A549 (cell line): Measurements from ENCODE around the gene ENPP3. TPM values are rescaled to one million over a fixed set of nuclear protein-coding genes. Genes with fewer than 3 reads are reported as not detected.

Experiments used
- ATAC-seq, 2 experiments: fragments of 200-7000 bp in 1 of 2; fragments of >200 bp in 1 of 2; cut with Nextera tagmentation in 1 of 2; cut with Tn5 transposase in 1 of 2; 3 replicates each; pipeline versions ENCODE4 v1.8.0 to v1.9.1; 2018 to 2020; ENCODE audit warnings: mild to moderate bottlenecking in 1 of 2, moderate library complexity in 1 of 2
- CTCF ChIA-PET: fragments of 300-600 bp; sonication (Branson Sonifier 250); formaldehyde crosslinking; extraction: SDS; loops from one replicate; lab custom pipeline; 2021; ENCODE audit warnings: antibody characterized with exemption, inconsistent platforms; lab: Yijun Ruan, JAX
- POLR2A ChIA-PET: fragments of 350-600 bp; formaldehyde crosslinking; extraction: SDS; loops from one replicate; lab custom pipeline; 2021; ENCODE audit warnings: antibody characterized with exemption, inconsistent platforms; lab: Yijun Ruan, JAX
- DNase-seq, 2 experiments: peaks; one replicate each; pipeline versions ENCODE4 v3.0.0 to v3.0.0-alpha.2; 2011 to 2016; ENCODE audit warnings: low read depth in 1 of 2, low spot score in 1 of 2
- FAIRE-seq: peaks from 2 replicates; lab custom pipeline; 2011; peaks lifted over from hg19 to GRCh38; lab: Jason Lieb, UNC
- H3K27ac ChIP-seq, 2 experiments: fragments of >200 bp; sonication (Bioruptor Twin); formaldehyde crosslinking; 3 replicates each; pipeline ENCODE4 v1.5.1; 2016 to 2017
- H3K4me1 ChIP-seq: fragments of >200 bp; sonication (Bioruptor Twin); formaldehyde crosslinking; 3 replicates; pipeline ENCODE4 v1.6.1; 2016
- H3K4me2 ChIP-seq: fragments of >200 bp; sonication (Bioruptor Twin); formaldehyde crosslinking; 3 replicates; pipeline ENCODE4 v1.6.1; 2016
- H3K4me3 ChIP-seq: fragments of >200 bp; sonication (Bioruptor Twin); formaldehyde crosslinking; 3 replicates; pipeline ENCODE4 v1.5.1; 2016
- H3K9me3 ChIP-seq: fragments of >200 bp; sonication (Bioruptor Twin); formaldehyde crosslinking; 3 replicates; pipeline ENCODE4 v1.6.1; 2016
- ATOH8 ChIP-seq: fragments of 250-450 bp; sonication (Bioruptor Pico); IDR thresholded peaks from 2 replicates; pipeline ENCODE4 v1.5.0; 2020; ENCODE audit warnings: low read depth, mild to moderate bottlenecking, moderate library complexity
- BHLHE40 ChIP-seq: IDR thresholded peaks from 2 replicates; pipeline ENCODE4 v1.6.1; 2012; ENCODE audit warnings: low read depth, low read length, inconsistent platforms
- CEBPB ChIP-seq, 2 experiments: fragments of >200 bp in 1 of 2; sonication (Bioruptor Twin) in 1 of 2; formaldehyde crosslinking in 1 of 2; IDR thresholded peaks; 2 replicates each; pipeline ENCODE4 v1.6.1; 2012 to 2016
- CHD2 ChIP-seq: fragments of 150-350 bp; IDR thresholded peaks from 2 replicates; pipeline ENCODE4 v1.6.1; 2014; ENCODE audit warnings: low read length; ENCODE audit not compliant: partially characterized antibody
- CTCF ChIP-seq: fragments of >200 bp; sonication (Bioruptor Twin); formaldehyde crosslinking; IDR thresholded peaks from 3 replicates; pipeline ENCODE4 v1.5.1; 2016
- EHF ChIP-seq: fragments of 250-450 bp; sonication (Bioruptor Pico); IDR thresholded peaks from 2 replicates; pipeline ENCODE4 v1.5.0; 2020; ENCODE audit warnings: mild to moderate bottlenecking
- EHMT2 ChIP-seq: fragments of 200-600 bp; sonication (generic); IDR thresholded peaks from 2 replicates; pipeline ENCODE4 v1.6.1; 2016; ENCODE audit warnings: antibody characterized with exemption, low read depth, mild to moderate bottlenecking, moderate library complexity
- FOSB ChIP-seq: fragments of 250-450 bp; sonication (Bioruptor Pico); IDR thresholded peaks from 2 replicates; pipeline ENCODE4 v1.5.0; 2020; ENCODE audit warnings: mild to moderate bottlenecking, moderate library complexity
- FOSL2 ChIP-seq, 2 experiments: fragments of 450-650 bp in 1 of 2; fragments of >200 bp in 1 of 2; sonication (Bioruptor Twin) in 1 of 2; formaldehyde crosslinking; IDR thresholded peaks; 2 replicates each; pipeline versions ENCODE4 v1.5.0 to v1.6.1; 2016 to 2020; ENCODE audit warnings: mild to moderate bottlenecking in 1 of 2, moderate library complexity in 1 of 2
- HMGXB4 ChIP-seq: fragments of 250-450 bp; sonication (Bioruptor Pico); IDR thresholded peaks from 2 replicates; pipeline ENCODE4 v1.5.0; 2021; ENCODE audit warnings: mild to moderate bottlenecking, moderate library complexity, borderline replicate concordance
- HOXA7 ChIP-seq: fragments of 250-450 bp; sonication (Bioruptor Pico); IDR thresholded peaks from 2 replicates; pipeline ENCODE4 v1.5.0; 2020; ENCODE audit warnings: mild to moderate bottlenecking, moderate library complexity
- JUNB ChIP-seq: fragments of >200 bp; sonication (Bioruptor Twin); formaldehyde crosslinking; IDR thresholded peaks from 2 replicates; pipeline ENCODE4 v1.6.1; 2016
- KDM1A ChIP-seq: fragments of 200-600 bp; sonication (generic); IDR thresholded peaks from 2 replicates; pipeline ENCODE4 v1.6.1; 2016; ENCODE audit warnings: low read depth, mild to moderate bottlenecking
- MYC ChIP-seq: IDR thresholded peaks from 2 replicates; pipeline ENCODE4 v1.6.1; 2012; ENCODE audit warnings: mild to moderate bottlenecking, inconsistent platforms, low read length, improper control_type of control experiment, borderline replicate concordance
- NFE2L2 ChIP-seq: fragments of 150-350 bp; conservative IDR thresholded peaks from 2 replicates; pipeline ENCODE4 v1.6.1; 2014; ENCODE audit warnings: low read length
- PBX3 ChIP-seq: IDR thresholded peaks from 2 replicates; pipeline ENCODE4 v1.6.1; 2012
- SMC3 ChIP-seq: fragments of >200 bp; sonication (Bioruptor Twin); formaldehyde crosslinking; IDR thresholded peaks from 3 replicates; pipeline ENCODE4 v1.6.1; 2018; ENCODE audit warnings: inconsistent platforms
- SREBF2 ChIP-seq: fragments of 450-650 bp; IDR thresholded peaks from 2 replicates; pipeline ENCODE4 v1.6.1; 2014; ENCODE audit warnings: mild to moderate bottlenecking, moderate library complexity
- TFCP2L1 ChIP-seq: fragments of 250-450 bp; sonication (Bioruptor Pico); IDR thresholded peaks from 2 replicates; pipeline ENCODE4 v1.5.0; 2021; ENCODE audit warnings: mild to moderate bottlenecking
- TP53 ChIP-seq: fragments of 250-450 bp; sonication (Bioruptor Pico); IDR thresholded peaks from 2 replicates; pipeline ENCODE4 v1.5.0; 2021; ENCODE audit warnings: mild to moderate bottlenecking, moderate library complexity
- ZC3H11A ChIP-seq: fragments of 450-650 bp; IDR thresholded peaks from 2 replicates; pipeline ENCODE4 v1.6.1; 2014; ENCODE audit warnings: antibody characterized with exemption, mild to moderate bottlenecking
- WGBS: methylation state at CpG from one replicate; pipeline ENCODE4 v1.1.6; 2017; ENCODE audit errors: missing lambda C conversion rate; 5-methylcytosine and 5-hydroxymethylcytosine counted together
- polyA plus RNA-seq, 4 experiments: library from polyadenylated mRNA; depleted of rRNA in 3 of 4; stranded (reverse); fragments of >200 nt; fragmentation: RNase III in 1 of 4; extraction: RNeasy Plus Mini Kit Qiagen cat#74134 plus additional on column Dnase treatment in 1 of 4; gene quantifications; 2 replicates in 3 of 4; 3 replicates in 1 of 4; pipeline ENCODE4 v1.2.3, GENCODE V29; 2011 to 2017
- TF ChIP-seq, protein P1 (sequence below): fragments of 450-650 bp; IDR thresholded peaks from 2 replicates; pipeline ENCODE4 v1.6.1; 2014; ENCODE audit warnings: antibody characterized with exemption

The ENPP3 gene
- polyA plus RNA-seq, 2 of the 4 experiments (the other 2 are of a cell fraction): not detected

DNA sequence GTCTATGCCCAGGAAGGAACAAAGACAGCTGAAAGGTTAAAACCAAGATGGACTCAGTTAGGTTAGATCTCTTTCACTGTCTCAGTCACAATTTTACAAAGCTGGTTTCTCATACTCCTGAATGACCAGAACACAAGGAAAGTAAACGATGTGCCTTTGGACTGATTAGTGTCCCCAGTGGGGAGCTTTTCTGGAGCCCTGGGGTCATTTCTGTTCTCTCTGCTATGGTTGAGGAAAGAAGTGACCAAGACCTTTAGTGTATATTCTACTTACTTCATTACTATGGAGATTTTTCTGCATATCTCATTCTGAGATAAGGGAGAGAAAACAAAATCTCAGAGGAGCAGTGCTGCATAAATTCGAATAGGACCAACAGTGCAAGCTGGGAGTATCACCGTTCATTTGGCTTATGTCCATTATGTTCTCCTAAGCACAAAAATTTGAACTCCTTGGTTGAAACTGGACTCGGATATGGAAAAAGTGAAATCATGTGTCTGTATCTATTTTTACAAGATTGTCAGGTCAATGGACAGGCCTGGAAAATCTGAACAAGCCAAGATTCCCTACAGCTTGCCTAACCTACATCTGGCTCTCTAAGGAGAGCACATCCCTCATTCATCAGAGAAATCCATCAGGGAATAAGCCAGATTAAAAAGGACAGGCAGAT lies 136.3 kb downstream of the ENPP3 start:
- ATAC-seq: no peak
- ChIA-PET CTCF (interaction anchor here (1.7 to 1.8 kb wide), 2 partner anchors 10 to 11 kb away, joined by 3 to 4 read pairs; no protein-coding TSS in a partner anchor), POLR2A (no interaction called here)
- no peak overlapping the region for H3K4me3 ChIP-seq
- H3K4me1 ChIP-seq: no peaks in the 10 kb centered on the region
- TF ChIP-seq CEBPB (IDR thresholded peaks at IDR 0.05) (no peak), CTCF (no peak), SMC3 (no peak), SREBF2 (no peak), CHD2 (no peak), TFCP2L1 (CRISPR knock-in tag) (no peak), EHF (CRISPR knock-in tag) (no peak), EHMT2 (no peak), JUNB (no peak), KDM1A (no peak), ZC3H11A (no peak), BHLHE40 (no peak)
- TF ChIP-seq, all 56 proteins: peak for 0
- 56% methylated on average over 4 of the region's 4 CpGs for WGBS
- FAIRE-seq (no peak), DNase-seq (no peak)
- H3K9me3 ChIP-seq: no peaks in the 10 kb centered on the region
- no peak overlapping the region for H3K27ac ChIP-seq
- H3K4me2 ChIP-seq: no peak overlapping the region

- Histone ChIP-seq H3K9me3 (no peaks in the 10 kb centered on the region), H3K4me2 (no peak overlapping the region), H3K27ac (no peak overlapping the region), H3K4me1 (no peaks in the 10 kb centered on the region), H3K4me3 (no peak overlapping the region)
- FAIRE-seq (no peak), DNase-seq (no peak)
- CTCF ChIA-PET: no interaction called here
- TF ChIP-seq CHD2: no peak
- no peak for TF ChIP-seq HOXA7
- TF ChIP-seq FOSL2 (IDR thresholded peaks at IDR 0.05): no peak
- no peak for TF ChIP-seq FOSL2 (CRISPR knock-in tag; IDR thresholded peaks at IDR 0.05)
- TF ChIP-seq, protein P1, sequence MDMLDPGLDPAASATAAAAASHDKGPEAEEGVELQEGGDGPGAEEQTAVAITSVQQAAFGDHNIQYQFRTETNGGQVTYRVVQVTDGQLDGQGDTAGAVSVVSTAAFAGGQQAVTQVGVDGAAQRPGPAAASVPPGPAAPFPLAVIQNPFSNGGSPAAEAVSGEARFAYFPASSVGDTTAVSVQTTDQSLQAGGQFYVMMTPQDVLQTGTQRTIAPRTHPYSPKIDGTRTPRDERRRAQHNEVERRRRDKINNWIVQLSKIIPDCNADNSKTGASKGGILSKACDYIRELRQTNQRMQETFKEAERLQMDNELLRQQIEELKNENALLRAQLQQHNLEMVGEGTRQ: no peak
- no peak for TF ChIP-seq TP53 (CRISPR knock-in tag)
- TF ChIP-seq ATOH8 (CRISPR knock-in tag): no peak
- no peak for TF ChIP-seq CEBPB (IDR thresholded peaks at IDR 0.05)
- no peak for TF ChIP-seq TFCP2L1 (CRISPR knock-in tag)
- TF ChIP-seq, all 56 proteins: peak for 0
- WGBS: 61% methylated on average over 3 of the region's 3 CpGs
- ATAC-seq: no peak
- POLR2A ChIA-PET: no interaction called here
Observed at GRCh38 chr6:131775886-131776285, 138.8 kb downstream of the ENPP3 start.

DNA sequence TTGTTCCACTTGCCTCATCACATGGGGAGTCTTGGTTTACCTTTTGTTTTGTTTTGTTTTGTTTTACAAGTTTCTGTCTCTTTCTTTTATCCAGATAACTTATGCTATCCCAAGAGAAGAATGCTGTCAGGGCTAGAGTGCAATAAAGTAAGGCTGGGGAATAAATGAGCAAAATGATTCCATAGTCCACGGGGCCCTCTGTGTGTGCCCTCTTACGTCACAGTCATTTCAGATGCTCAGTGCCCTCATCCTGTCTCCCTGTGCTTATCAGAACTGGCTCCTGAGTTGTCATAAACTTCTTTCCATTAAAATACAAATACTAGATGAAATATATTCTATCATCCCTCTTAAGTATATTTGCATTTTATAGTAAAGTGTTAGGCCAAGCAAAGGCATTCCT lies 139.9 kb downstream of the ENPP3 start:
- no peak overlapping the region for H3K4me2 ChIP-seq
- 63% methylated on average over 2 of the region's 2 CpGs for WGBS
- DNase-seq: no peak
- no peak overlapping the region for H3K27ac ChIP-seq
- ChIA-PET POLR2A (no interaction called here), CTCF (no interaction called here)
- no peak for TF ChIP-seq HMGXB4 (CRISPR knock-in tag)
- no peak for TF ChIP-seq PBX3
- no peak for TF ChIP-seq FOSB (CRISPR knock-in tag)
- no peak for TF ChIP-seq NFE2L2
- no peak for TF ChIP-seq MYC
- TF ChIP-seq EHF (CRISPR knock-in tag): no peak
- TF ChIP-seq TFCP2L1 (CRISPR knock-in tag): no peak
- no peaks in the 10 kb centered on the region for H3K9me3 ChIP-seq
- ATAC-seq: no peak
- no peak overlapping the region for H3K4me3 ChIP-seq
- H3K4me1 ChIP-seq: no peaks in the 10 kb centered on the region
- no peak for FAIRE-seq
